ENCODE measurements around the gene KCNIP3. TPM values are rescaled to one million over a fixed set of nuclear protein-coding genes. Genes with fewer than 3 reads are reported as not detected.

KCNIP3 gene
- total and polyA plus RNA-seq, 9 of the 15 experiments (the other 6 are each of a cell fraction or from before 2014, with no cell fraction given): 0.04 TPM; not detected in 8

DNA sequence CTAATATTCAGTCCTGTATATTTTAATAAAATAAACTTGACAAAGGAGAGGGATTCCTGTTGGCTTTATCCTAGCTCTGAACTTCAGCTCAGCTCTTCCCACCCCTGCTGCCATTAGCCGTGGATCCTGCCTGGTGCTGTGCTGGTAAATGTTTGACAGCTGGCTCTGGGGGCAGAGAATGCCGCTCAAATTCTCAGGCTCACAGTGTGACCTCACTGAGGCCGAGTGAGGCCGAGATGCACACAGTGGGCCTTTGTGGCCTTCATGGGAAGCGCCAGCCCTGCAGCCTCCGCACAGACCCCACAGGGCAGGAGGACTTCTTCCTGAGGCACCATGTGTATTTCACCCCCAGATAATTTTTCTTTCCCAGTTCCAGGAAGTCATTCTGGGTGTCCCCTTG is 88.9 kb downstream of the KCNIP3 start:
- POLR2A ChIA-PET: no interaction called here
- in situ Hi-C loops (cut with MboI): no loop called here

More for the DNA sequence above, 88.9 kb downstream of the KCNIP3 start:
- no peak for TF ChIP-seq ZNF12 (CRISPR knock-in tag; IDR thresholded peaks at IDR 0.05)
- TF ChIP-seq BCL6 (CRISPR knock-in tag; IDR thresholded peaks at IDR 0.05): no peak
- TF ChIP-seq SP1 (CRISPR knock-in tag; IDR thresholded peaks at IDR 0.05): no peak
- TF ChIP-seq, protein P1, sequence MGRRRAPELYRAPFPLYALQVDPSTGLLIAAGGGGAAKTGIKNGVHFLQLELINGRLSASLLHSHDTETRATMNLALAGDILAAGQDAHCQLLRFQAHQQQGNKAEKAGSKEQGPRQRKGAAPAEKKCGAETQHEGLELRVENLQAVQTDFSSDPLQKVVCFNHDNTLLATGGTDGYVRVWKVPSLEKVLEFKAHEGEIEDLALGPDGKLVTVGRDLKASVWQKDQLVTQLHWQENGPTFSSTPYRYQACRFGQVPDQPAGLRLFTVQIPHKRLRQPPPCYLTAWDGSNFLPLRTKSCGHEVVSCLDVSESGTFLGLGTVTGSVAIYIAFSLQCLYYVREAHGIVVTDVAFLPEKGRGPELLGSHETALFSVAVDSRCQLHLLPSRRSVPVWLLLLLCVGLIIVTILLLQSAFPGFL (CRISPR knock-in tag; IDR thresholded peaks at IDR 0.05): no peak
- no peak for TF ChIP-seq ZNF175 (CRISPR knock-in tag; IDR thresholded peaks at IDR 0.05; ENCODE audit: low read depth)
- no peak for TF ChIP-seq SMARCE1 (IDR thresholded peaks at IDR 0.05)
- no peak for TF ChIP-seq KDM4B (IDR thresholded peaks at IDR 0.05; ENCODE audit: borderline replicate concordance in 2 of 2, low read depth in 1 of 2)
- TF ChIP-seq, protein P2, sequence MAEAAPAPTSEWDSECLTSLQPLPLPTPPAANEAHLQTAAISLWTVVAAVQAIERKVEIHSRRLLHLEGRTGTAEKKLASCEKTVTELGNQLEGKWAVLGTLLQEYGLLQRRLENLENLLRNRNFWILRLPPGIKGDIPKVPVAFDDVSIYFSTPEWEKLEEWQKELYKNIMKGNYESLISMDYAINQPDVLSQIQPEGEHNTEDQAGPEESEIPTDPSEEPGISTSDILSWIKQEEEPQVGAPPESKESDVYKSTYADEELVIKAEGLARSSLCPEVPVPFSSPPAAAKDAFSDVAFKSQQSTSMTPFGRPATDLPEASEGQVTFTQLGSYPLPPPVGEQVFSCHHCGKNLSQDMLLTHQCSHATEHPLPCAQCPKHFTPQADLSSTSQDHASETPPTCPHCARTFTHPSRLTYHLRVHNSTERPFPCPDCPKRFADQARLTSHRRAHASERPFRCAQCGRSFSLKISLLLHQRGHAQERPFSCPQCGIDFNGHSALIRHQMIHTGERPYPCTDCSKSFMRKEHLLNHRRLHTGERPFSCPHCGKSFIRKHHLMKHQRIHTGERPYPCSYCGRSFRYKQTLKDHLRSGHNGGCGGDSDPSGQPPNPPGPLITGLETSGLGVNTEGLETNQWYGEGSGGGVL (CRISPR knock-in tag; IDR thresholded peaks at IDR 0.05): no peak
- no peak for TF ChIP-seq IRF2 (CRISPR knock-in tag; IDR thresholded peaks at IDR 0.05)
- TF ChIP-seq, protein P3, sequence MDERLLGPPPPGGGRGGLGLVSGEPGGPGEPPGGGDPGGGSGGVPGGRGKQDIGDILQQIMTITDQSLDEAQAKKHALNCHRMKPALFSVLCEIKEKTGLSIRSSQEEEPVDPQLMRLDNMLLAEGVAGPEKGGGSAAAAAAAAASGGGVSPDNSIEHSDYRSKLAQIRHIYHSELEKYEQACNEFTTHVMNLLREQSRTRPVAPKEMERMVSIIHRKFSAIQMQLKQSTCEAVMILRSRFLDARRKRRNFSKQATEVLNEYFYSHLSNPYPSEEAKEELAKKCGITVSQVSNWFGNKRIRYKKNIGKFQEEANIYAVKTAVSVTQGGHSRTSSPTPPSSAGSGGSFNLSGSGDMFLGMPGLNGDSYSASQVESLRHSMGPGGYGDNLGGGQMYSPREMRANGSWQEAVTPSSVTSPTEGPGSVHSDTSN (CRISPR knock-in tag; IDR thresholded peaks at IDR 0.05; ENCODE audit: low read depth): no peak
- TF ChIP-seq, protein P3 (tag; conservative IDR thresholded peaks at IDR 0.05; ENCODE audit: low read depth): no peak
- TF ChIP-seq CCNT2 (IDR thresholded peaks at IDR 0.05; ENCODE audit: borderline replicate concordance, extremely low read depth, insufficient read length, low read depth, low read length): no peak
- no peak for TF ChIP-seq CAMTA2 (CRISPR knock-in tag; conservative IDR thresholded peaks at IDR 0.05)
- no peak for TF ChIP-seq ZNF354B (CRISPR knock-in tag; IDR thresholded peaks at IDR 0.05)
- no peak for TF ChIP-seq KLF16 (IDR thresholded peaks at IDR 0.05)
- no peak for TF ChIP-seq TBL1XR1 (IDR thresholded peaks at IDR 0.05; ENCODE audit: low read length in 2 of 2)
- TF ChIP-seq ZNF146 (CRISPR knock-in tag; IDR thresholded peaks at IDR 0.05; ENCODE audit: unreplicated experiment): no peak
- no peak for TF ChIP-seq WHSC1 (IDR thresholded peaks at IDR 0.05; ENCODE audit: low read length)
- no peak for TF ChIP-seq HLTF (IDR thresholded peaks at IDR 0.05)
- no peak for DNase-seq (ENCODE audit: extremely low read depth in 1 of 4, low spot score in 3 of 4)
- CTCF ChIA-PET (ENCODE audit: low intra/inter-chr PET ratio): no interaction called here
- no peak overlapping the region for H3K4me3 ChIP-seq
- H3K4me2 ChIP-seq (ENCODE audit: insufficient read depth, low read length): no peak overlapping the region
- no peak overlapping the region for H3K27ac ChIP-seq (ENCODE audit: extremely low read depth, low read depth, low read length)
- H4K20me1 ChIP-seq (replicated peaks; ENCODE audit: control insufficient read depth, insufficient read depth, low read length): no peaks in the 10 kb centered on the region
- H3K36me3 ChIP-seq (ENCODE audit: control insufficient read depth, insufficient read depth, low read length): no peaks in the 10 kb centered on the region
- H3K79me2 ChIP-seq (ENCODE audit: control insufficient read depth, insufficient read depth, low read length): no peaks in the 10 kb centered on the region
- H3K27me3 ChIP-seq (ENCODE audit: control insufficient read depth in 2 of 2, insufficient read depth in 2 of 2, low read length in 2 of 2): peaks cover 10 to 64% of the 10 kb centered on the region in 2 experiments; a peak in 4 of 5 replicates
- H2AFZ ChIP-seq (ENCODE audit: low read depth, low read length): no peak overlapping the region
- H3K9me1 ChIP-seq (ENCODE audit: control insufficient read depth, insufficient read depth, low read length): no peaks in the 10 kb centered on the region
- peaks cover 0 to 10% of the 10 kb centered on the region in 2 experiments; a peak in 2 of 5 replicates for H3K4me1 ChIP-seq (replicated peaks in 1 of 2; ENCODE audit: control insufficient read depth in 2 of 2, insufficient read depth in 2 of 2, low read length in 2 of 2)
- no TSS peak for BruUV-seq (replicated peaks)
- H3K9me3 ChIP-seq (replicated peaks; ENCODE audit: control insufficient read depth, insufficient read depth, low read depth, low read length): no peaks in the 10 kb centered on the region
- intact Hi-C loops (cut with micrococcal nuclease): loop anchor here (10.0 kb wide), 1 partner anchor 339 kb away; no protein-coding TSS in a partner anchor
- FAIRE-seq: no peak
- 0% methylated on average over 6 of the region's 6 CpGs for WGBS (ENCODE audit: insufficient coverage, low coverage, missing lambda C conversion rate)
- H3K9ac ChIP-seq (ENCODE audit: insufficient read depth in 1 of 2, low read depth in 2 of 2, low read length in 2 of 2): no peak overlapping the region
- no peak for ATAC-seq

Data from K562 (cell line).